NCI-H1436 treated with DMSO at 0.1 percent for 48 hours (cell line): ENCODE results near the gene FGD6.
"Not testable (repeated sequence)": the region's sequence is repeated elsewhere in the genome, so short reads cannot be mapped to it uniquely, and the experiment has no call there.

Experiments used
- DNase-seq: peaks from one replicate; lab custom pipeline; 2025; lab: John Stamatoyannopoulos, UW

The FGD6 gene

DNA sequence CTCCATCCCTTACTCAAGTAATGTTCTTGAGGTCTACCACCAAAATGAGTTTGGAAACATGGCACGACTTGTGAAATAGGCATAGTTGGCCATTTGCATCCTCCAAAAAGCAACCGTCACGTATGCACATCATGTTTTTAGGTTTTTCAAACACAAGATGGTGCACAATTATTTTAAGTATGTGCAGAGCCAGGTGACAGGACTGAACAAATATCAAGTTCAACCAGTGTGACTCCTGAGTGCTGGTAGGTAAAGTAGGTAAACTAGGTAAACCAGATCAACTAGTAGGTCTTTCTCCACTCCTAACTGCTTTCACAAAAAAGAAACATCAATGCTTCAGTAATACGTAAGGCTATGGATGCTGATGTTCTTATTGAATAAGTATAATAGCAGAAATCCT lies 39.1 kb downstream of the FGD6 start:
- DNase-seq, result no peak

DNA sequence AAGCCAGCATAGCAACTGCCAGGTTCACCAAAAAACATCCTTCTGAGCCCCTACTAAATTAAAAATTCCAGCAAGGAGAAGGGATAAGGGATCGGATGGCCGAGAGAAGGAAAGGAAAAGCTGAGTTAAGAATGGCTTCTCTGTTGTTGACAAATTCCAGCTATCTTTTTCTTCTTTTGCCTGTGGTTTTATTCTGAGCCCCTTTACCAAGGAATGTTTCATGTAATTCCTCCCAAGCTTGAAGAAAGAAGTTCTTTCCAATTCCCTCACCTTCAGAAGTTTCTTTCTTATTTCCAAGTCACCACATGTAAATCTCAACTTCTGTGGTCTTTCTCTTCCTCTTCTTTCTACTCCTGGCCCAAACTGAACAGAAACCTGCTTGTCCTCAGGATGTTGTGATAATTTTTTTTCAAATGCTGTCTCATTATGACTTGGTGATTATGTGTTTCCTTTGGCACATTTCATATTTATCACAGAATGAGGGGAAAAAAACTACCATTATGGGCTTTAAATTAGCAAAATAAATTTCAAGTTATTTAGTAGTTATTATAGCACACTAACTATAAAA lies 40.0 kb downstream of the FGD6 start:
- DNase-seq, result no peak

DNA sequence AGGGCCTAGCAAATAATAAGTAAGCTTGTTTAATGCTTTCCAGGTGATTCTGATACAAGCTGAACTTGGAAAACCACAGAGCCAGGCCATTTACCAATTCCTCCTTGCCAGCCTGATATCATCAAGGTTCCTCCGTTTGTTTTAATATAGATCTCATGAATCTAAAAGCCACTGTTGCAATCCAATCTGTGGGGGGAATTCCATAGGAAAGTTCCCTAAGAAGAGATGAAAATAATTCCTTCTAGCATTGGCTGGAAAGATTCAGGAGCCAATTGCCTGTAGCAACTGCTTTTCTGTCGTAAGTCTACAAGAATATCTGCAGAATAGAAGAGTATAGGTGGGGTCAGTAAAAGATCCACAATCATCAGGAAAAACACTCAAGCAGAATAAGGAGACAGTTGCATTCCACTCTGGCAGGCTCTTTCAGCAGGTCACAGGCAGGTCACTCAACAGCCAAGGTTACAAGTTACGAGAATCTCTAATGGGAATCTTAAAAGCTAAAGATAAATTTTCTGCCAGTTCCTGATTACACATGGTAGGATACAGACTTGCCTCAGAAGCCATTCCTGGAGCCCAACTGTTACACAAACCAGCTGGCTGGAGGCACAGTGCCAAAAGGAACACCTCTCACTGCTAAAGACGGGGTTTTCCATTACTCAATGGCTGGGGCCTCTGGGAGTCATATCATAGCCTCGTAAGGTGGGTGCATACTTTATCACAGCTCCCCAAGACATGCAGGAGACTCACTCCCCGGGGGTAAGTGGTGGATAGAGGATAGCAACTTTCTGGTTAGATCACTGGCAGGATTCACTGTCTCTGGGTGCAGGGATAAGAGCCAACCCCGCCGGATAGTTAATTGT lies 43.6 kb downstream of the FGD6 start:
- DNase-seq, result no peak

DNA sequence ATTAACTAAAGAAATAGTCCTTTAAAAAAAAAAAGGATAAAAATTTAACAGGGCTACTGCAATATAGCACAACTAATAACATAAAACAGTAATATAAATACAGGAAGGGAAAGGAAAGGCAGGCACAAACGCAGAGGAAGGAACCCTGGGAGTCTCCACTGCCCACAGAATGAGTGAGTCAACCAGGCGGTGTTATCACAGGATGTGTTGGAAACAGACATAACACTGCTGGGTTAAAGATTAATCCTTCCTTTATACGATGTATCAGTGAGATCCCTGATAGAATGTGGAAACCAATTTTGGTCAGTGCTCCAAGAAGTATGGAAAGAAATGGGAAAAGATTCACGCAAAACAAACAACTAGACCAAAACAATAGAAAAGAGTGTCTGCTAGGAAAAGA lies 47.9 kb downstream of the FGD6 start:
- no peak for DNase-seq

DNA sequence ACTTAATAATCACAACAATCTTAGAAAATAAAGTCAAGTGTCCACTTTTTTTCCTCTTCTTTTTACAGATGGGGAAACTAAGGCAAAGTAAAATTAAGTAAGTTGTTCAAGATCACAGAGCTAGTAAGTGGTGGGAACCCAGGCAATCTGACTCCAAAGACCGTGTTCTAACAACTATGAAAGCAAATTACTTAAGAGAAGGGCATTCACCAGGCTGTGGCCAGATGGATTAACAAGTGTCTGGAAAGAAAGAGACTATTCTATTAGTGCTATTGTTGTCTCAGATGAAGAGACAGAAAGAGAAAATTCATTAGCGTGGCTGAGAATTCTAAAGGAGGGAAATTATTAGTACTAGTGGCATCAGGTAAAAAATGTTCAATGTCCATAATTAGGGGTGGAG lies 48.5 kb downstream of the FGD6 start:
- no peak for DNase-seq

DNA sequence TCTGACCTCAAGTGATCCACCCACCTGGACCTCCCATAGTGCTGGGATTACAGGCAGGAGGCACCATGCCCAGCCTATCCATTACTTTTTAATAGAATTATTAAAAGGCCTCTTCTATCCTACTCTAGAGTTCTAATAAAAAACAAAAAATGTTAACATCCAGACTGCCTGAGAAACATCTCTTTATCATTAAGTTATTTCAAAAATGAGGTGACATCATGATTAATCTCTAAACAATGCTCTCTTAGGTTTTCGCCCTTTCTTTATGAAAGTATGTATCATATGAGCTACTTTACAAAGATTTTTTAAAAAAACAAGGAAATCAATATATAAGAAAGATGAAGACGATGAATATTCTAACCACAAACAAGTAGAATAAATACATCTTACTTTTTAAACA lies 52.6 kb downstream of the FGD6 start:
- no peak for DNase-seq

DNA sequence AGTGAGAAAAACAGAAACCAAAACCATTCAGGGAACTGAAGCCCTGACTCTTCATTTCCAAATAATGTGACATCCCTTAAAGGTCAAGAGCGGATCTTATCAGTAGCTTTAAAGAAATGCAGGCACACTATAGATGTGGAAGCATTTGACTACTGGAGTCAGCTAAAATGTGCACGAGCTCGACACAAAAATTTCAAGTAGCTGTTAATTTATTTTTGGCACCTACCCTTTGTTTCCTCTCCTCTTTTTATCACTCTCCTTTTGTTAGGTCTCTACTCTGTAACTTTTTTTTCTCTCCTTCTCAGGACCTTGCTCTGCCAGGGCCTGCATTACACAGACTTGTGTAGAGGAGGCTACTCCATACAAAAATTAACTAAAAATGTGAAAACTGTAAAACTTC lies 58.3 kb downstream of the FGD6 start:
- DNase-seq, result no peak

DNA sequence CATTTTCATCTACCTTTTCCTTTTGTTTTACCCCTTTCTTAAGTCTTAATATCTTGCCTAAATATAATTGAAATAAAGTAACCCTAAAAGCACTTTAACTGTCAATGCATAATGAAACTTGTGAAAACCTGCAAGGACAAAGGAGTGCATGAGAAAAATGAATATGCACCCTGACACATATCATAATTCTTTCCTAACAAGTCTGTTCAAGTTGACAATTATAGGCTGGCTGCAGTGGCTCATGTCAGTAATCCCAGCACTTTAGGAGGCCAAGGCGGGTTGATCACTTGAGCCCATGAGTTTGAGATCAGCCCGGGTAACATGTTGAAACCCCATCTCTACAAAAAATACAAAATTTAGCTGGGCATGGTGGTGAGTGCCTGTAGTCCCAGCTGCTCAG lies 65.4 kb downstream of the FGD6 start:
- no peak for DNase-seq

DNA sequence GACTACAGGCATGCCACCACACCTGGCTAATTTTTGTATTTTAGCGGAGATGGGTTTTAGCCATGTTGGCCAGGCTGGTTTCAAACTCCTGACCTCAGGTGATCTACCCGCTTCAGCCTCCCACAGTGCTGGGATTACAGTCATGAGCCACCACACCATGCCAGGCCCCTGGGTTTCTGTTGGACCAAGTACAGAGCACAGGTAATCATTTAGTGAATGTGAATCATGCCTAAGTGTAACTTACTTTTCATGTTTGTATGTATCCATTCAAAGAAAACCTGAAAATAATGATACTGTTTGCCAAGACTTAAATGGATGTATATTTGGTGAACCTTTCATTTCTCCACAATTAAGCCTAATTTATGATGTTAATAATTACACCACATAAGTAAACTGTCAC lies 65.9 kb downstream of the FGD6 start:
- no peak for DNase-seq

DNA sequence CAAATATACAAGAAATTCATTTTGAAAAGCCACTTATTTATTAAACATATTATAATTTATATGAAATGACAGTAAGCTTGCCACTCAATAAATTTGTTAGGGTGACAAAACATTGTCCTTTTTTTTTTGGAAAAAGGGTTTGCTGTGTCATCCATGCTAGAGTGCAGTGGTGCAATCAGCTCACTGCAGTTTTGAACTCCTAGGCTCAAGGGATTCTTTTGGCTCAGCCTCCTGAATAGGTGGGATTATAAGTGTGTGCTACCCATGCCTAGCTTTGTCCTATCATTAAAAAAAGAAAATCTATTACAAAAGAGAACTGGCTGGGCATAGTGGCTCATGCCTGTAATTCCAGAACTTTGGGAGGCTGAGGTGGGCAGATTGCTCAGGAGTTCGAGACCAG lies 66.8 kb downstream of the FGD6 start:
- DNase-seq, result no peak

DNA sequence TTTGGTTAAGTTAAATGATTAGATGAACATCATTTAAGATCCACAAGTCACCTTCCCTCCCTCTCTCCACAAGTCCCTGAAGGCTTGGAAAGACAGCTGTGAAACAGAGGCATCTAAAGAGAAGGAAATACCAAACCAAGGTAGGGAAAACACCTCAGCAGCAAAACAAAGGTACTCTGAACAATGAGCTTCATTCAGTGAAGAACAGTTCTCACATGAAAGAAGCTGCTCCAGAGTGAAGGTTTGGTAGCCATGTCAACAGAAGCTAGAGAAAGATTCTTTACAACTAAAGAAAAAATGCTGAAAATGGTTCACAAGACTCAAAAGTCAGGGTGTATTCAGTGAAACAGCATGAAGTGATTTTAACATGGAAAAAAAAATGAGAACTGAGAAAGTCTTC lies 69.4 kb downstream of the FGD6 start:
- no peak for DNase-seq

DNA sequence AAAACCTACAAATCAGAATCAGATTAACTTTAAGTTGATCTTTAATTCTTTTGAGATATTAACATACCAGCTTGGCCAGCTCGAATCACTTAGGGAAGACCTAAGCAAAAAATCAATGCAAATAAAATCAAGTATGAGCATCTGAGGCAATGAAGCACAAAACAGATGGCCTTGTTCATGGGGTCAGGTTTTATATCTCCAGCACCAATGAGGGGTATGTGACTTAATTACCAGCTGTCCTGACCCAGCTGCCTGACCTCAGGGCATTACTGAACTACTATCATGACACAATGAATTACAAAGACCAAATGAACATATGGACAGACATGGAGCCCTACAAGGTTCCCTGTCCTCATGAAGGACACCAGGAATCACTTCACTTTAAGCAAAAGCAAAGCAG lies 70.5 kb downstream of the FGD6 start:
- no peak for DNase-seq

DNA sequence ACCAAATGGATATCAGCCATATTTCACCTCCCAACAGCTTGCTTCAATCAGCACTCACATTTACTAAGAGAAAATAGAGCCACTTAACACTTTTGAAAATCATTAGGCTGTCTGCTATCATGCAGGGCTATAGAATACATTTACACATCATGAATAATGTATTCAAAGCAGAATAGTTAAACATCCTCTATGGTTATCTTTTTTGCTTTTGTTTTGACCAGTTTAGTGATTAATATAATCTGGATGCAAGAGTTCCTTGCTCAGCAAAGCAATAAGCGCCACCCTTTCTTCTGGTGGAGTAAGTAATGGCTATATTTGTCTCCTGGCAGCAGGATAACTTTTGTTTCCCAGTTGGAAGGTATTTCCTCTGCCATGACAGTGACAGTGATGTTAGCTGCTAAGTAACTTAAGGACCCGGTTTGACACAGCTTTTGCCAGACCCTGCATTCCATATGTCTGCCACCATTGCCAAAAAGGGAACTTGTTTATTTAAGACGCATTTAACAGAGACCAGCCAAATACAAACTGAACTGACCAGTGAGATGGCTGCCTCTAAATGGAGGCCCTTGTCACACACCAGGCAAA lies 73.6 kb downstream of the FGD6 start:
- DNase-seq, result no peak

DNA sequence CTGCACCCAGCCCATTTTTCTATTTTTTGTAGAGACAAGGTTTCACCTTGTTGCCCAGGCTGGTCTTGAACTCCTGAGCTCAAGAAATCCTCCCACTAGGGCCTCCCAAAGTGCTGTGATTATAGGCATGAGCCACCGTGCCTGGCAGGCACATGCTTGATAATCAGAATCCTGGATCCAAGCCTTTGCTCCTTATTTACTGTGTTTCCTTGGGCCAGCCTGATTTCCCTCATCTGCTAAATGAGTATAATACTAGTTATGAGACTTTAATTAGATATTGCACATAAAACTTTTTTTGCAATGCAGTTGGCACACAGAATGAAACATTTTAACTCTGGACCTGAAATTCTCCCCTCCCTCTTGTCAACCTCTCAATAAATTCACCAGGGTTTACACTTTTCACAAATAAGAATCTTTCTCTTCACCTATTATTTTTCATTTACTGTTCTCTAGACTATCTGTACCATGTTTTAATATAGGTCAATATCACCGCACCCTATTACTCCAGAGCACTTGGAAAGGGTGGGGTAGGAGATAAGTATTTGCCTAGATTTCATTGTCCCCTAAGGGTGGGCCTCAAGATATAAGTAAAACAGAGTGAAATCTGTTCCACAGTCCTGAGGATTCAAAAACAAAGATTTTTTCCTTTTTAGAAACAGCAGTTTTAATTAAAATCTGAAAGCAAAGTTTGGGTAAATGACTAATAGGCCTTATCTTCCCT lies 74.7 kb downstream of the FGD6 start:
- DNase-seq, result no peak

DNA sequence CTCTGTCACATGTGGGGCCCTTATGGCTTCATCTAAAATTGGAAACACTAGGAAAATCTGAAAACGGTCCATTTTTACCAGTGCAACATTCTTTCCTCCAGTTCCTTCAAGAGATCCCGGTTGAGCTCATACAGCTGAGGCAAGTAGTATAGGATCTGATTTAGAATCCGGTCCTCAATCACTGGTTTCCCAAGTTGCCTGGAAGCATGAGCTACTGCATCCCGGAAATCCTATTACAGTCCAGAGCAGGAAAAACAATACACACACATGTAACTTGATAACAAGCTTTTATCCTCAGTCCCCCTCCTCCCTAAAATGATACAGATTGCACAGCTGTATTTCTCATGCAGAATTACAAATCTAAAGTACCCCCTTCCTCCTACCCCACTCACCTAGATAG lies 76.0 kb downstream of the FGD6 start:
- no peak for DNase-seq

DNA sequence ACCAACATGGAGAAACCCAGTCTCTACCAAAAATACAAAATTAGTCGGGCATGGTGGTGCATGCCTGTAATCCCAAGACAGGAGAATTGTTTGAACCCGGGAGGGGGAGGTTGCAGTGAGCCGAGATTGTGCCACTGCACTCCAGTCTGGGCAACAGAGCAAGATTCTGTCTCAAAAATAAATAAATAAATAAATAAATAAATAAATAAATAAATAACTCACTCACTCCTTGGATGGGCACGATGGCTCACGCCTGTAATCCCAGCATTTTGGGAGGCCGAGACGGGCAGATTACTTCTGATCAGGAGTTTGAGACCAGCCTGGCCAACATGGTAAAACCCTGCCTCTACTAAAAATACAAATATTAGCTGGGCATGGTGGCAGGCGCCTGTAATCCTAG lies 79.2 kb downstream of the FGD6 start:
- DNase-seq, result not testable (repeated sequence)

DNA sequence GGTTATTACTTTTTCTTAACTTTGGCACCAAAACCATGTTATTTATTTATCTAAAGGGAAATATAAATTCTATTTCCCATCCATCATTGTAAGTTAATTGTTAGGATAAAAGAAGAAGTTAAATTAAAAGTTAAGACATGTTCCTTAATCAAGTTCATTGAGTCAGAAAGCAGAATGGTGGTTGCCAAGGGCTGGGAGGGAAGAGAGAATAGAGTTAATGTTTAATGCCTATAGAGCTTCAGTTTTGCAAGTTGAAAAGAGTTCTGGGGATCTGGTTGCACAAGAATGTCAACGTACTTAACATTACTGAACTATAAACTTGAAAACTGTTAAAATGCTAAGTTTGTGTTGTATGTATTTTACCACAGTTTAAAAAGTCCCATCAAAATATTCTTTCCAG lies 80.7 kb downstream of the FGD6 start:
- DNase-seq, result no peak

DNA sequence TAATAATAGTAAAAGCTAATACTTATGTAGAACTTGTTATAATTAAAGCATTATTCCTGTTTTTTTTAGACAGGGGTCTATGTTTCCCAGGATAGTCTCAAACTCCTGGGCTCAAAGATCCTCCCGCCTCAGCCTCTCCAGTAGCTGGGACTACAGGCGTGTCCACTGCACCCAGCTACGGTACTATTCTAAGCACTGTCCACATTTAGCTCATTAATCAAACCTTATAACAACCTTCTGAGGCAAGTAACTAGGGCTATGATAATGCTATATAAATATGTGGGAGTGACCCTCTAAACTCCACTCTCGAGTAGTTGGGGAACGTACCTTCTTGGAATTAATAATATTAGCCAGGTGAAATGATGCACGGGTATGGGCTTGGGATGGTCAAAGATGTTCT lies 83.2 kb downstream of the FGD6 start:
- no peak for DNase-seq

DNA sequence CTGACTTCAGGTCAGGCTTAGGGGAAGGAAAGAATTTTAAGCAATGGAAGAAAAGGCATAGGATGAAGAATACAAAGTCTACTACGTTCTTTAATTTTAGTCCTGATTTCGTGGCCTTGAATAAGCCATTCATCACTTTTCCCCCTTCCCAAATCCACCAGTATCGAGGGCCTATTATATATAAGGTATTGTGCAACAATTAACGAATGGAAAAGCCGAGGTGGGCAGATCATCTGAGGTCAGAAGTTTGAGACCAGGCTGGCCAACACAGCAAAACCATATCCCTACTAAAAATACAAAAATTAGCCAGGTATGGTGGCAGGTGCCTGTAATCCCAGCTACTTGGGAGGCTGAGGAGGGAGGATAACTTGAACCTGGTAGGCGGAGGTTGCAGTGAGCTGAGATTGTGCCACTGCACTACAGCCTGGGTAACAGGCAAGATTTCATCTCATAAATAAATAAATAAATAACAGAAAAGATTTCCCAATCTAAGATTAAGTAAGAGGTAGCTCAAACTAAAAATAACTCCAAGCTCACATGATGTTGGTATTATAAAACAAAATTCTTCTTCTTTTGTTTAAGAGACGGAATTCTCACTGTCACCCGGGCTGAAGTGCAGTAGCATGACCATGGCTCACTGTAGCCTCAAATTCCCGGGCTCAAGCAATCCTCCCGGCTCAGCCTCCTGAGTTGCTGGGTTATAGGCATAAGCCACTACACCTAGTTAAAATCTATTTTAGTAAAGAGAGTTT lies 85.5 kb downstream of the FGD6 start:
- DNase-seq, result no peak

DNA sequence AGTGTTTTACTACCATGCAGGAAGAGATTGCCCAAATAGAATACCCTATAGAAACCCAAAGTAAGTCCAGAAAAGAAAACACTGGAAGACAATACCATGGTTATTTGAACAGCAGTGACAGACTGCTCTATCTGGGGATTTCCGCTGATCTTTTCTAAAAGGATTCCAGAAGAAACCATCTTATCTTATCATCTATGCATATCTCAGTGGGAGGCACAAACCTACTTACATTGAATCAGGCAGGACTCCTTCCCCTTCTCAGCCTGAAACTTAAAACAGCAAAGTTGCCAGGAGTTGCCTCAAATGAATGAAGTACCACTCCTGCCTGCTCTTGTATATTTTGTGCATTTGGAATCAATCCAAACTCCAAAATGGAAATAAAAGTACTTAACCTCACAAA lies 87.2 kb downstream of the FGD6 start:
- no peak for DNase-seq

DNA sequence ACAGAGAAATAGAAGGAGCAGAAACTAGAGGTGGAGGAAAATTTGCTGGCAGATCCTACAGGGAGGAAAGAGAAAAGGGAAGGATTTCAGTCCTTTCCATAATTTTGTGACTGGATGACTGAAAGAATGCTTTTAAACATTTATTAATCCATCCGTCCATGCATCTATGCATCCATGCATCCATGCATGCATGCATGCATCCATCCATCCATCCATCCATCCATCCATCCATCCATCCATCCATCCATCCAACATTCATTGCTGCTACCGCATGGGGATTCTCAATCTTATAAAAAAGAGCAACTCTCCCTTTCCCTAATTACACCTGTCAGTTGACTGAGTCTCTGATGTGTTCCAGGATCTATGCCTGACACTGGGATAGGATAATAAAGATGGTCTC lies 88.2 kb downstream of the FGD6 start:
- no peak for DNase-seq

DNA sequence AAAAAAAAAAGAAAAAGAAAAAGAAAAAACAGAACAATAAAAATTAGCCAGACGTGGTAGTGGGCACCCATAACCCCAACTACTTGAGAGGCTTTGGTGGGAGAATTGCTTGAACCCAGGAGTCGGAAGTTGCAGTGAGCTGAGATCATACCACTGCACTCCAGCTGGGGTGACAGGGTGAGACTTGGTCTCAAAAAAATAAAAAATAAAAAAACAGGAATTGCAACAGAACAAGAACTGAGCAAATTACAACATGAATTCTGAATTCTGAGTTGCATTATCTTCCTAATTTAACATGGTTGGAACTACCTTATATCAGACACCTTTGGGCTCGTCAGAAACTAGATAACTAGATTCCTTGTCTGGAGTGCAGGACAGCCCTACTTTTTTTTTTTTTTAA lies 90.5 kb downstream of the FGD6 start:
- DNase-seq, result no peak
